ENCODE results near the gene COP1.

Gene COP1

DNA sequence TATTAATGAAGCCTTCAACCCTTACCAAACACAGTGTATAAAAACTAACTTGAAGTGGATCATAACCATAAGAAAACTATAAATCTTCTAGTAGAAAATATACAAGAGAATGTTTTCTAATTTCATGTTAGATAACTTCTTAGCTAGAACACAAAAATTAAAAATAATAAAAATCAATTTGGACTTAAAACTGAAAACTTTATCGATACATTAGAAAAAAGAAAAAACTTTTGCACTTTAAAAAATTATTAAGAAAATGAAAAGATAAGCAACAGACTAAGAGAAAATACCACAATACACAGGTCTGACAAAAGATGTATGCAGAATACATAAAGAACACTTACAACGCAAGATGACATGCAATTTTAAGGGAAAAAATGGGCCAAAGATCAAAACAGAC, 8.7 kb downstream of the COP1 start:
- DNase-seq = no peak

DNA sequence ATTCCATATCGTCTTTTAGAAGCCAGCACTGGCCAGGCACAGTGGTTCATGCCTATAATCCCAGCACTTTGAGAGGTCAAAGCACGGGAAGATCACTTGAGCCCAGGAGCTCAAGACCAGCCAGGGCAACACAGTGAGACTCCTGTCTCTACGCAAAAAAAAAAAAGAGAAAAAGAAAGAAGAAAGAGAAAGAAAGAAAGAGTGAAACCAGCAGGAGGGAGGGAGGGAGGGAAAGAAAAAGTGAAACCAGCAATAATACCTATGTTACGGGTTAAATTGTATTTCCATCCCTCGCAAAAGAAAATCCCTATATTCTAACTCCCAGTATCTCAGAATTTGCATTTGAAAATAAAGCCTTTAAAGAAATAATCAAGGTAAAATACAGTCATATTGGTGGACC, 10.4 kb downstream of the COP1 start:
- DNase-seq = no peak

DNA sequence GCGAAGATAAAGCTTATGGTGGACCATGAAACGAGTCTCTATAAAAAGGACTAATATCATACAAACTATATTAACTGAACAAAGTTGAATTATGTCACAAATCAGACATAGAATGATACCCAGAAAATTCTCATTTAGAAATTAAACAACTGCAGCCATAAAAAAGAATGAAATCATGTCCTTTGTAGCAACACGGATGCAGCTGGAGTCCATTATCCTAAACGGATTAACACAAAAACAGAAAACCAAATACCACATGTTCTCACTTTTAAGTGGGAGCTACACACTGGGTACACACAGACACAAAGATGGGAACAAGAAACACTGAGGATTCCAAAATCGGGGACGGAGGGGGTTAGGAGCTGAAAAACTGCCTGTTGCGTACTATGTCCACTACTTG, 11.5 kb downstream of the COP1 start:
- no peak for DNase-seq

DNA sequence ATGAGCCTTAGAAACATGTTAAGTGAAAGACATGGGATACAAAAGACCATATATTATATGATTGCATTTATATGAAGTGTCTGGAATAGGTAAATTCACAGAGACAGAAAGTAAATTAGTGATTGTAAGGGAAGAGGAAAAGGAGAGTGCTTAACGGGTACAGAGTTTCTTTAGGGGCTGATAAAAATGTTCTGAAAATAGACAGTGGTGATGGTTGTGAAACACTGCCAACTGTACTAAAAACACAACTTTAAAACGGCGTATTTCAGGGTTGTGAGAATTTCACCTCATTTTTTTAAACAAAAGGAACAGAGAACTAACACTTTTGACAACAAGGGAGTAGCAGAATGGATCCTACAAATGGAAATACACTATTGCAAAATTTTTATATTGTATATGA, 13.4 kb downstream of the COP1 start:
- DNase-seq = no peak

DNA sequence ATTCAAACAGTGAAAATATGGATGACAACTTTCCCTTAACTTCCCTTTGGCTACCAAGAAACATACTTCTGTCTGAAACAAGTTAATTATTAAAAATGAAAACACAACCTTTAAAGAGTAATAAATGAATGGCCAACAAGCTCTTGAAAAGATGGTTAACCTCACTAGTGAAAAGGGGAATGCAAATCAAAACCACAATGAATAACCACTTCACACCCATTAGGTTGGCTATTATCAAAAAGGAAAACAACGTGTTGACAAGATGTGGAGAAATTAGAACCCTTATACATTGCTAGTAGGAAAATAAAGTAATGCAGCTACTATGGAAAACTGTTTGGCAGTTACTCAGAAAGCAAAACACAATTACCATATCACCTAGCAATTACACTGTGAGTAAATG, 14.1 kb downstream of the COP1 start:
- no peak for DNase-seq

DNA sequence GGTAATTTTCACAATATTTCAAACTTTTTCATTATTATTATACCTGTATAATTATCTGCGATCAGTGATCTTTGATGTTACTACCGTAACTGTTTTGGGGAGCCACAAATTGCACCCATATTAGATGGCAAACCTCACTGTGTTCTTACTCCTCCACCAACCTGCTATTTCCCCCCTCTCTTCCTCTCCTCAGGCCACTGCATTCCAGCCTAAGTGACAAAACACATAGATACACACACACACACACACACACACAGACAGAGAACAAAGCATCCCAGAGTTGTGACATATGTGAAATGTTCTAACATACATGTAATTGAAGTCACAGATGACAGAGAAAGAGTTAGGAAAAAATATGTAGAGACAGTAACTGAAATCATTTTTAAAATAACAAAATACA, 18.5 kb downstream of the COP1 start:
- DNase-seq = no peak

DNA sequence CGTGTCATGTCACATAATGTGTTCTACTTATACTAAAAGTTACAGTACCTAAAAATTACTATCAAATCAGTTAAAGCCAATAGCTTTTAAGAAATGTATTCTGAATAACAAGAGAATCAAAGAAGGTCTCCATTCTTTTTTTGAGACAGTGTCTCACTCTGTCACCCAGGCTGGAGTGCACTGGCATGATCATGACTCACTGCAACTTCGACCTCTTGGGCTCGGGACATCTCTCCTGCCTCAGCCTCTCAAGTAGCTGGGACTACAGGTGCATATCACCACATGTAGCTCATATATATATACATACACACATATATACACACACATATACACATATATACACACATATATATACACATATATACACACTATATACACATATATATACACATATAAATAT, 20.1 kb downstream of the COP1 start:
- peak; percentile 6 for DNase-seq

DNA sequence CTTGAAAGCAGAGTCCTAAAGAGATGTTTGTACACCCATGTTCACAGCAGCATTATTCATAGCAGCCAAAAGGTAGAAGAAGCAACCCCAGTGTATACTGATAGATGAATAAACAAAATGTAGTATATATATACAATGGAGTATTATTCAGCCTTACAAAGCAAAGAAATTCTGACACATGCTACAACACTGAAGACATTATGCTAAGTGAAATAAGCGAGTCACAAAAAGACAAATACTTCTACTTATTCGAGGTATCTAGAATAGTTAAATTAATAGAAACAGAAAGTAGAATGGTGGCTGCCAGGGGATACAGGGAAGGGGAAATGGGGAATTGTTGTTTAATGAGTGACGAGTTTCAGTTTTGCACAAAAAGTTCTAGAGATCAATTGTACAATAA, 23.5 kb downstream of the COP1 start:
- DNase-seq = no peak

DNA sequence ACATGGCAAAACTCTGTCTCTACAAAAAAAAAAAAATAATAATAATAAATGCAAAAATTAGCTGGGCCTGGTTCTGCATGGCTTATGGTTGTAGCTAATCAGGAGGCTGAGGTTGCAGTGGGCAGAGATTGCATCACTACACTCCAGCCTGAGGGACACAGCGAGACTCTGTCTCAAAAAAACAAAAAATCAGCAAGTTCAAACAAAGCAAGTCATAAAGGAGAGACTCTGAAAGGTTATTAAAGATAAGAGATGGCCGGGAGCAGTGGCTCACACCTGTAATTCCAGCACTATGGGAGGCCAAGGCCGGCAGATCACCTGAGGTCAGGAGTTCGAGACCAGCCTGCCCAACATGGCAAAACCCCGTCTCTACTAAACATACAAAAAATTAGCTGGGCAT, 28.8 kb downstream of the COP1 start:
- no peak for DNase-seq

DNA sequence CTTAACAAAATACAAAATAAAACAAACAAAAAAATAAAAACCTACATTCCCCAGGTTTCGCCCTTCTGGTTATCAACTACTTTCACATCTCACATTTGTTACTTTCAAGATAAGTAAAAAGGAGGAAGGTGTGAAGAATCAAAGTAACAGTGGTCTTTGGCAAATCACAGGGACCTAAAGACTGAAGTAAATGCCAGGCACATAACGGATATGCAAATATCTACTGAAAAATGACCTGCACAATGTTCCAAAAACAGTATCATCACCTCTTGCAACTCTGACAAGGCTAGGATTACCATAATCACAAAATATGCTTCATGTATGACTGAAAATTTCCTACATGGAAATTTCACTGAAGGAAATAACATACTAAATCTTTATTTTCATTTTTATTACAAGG, 29.3 kb downstream of the COP1 start:
- no peak for DNase-seq

DNA sequence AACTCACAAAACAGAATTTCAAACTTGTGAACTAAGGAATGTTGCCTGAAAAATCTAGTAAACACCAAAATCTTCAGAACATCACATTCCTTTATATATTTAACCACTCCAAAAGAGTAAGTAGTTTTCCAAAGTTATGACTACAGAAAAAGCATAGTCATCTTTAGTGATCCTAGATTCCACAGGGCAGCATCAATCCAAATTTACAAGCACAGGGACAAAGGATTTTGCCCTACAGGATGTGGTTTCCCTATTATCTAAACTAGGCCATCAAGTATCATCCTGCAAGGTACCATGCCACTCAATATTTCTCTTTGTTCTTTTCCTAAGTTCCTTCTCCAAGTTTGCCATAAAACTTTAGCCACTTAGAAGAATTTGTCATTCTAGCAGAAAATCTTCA, 33.0 kb downstream of the COP1 start:
- peak; percentile 36 for DNase-seq

DNA sequence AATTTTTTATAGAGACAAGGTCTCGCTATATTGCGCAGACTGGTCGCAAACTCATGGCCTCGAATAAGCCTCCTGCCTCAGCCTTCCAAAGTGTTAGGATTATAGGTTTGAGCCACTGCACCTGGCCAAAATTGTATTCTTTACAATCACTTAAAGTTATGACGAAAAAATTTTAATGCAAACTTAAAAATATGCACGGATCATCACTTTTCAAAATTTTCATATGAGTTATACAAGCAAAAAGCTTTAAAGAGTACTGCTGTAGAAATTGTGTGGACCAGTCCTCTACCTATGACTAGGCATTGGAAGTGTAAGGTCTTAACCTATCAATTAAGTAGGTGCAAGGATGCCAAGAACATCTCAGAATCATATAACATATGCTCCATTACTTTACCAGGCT, 34.9 kb downstream of the COP1 start:
- no peak for DNase-seq

DNA sequence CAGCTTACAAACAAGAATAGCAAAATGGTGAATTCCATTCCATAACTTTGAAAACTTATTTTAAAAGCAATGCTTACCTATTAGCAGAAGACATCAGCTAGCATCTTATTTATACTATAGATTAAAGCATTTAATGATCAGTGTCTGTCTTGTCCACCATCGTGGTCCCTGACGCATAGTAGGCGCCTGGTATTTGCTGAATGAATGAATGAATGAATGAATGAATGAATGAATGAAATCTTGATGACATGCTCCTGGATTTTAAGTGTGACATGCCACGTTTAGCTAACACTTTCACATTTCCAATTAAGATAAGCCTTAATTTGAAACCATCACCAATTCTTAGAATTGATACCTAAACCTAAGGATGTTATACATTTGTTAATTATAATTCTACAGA, 39.9 kb downstream of the COP1 start:
- DNase-seq = no peak

DNA sequence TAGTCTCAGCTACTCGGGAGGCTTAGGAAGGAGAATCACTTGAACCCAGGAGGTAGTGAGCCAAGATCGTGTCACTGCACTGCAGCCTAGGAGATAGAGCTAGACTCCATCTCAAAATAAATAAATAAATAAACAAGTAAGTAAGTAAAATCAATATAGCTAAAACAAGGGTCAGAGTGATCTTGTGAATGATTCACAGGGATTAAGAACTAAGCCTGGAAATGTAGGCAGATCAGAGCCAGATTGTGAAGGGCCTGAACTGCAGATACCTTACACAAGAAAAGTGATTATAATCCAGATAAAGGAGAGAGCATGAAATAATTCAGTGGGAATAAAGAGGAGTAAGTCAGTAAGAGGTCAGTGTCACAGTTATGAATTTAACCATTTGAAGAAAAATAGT, 41.5 kb downstream of the COP1 start:
- no peak for DNase-seq

DNA sequence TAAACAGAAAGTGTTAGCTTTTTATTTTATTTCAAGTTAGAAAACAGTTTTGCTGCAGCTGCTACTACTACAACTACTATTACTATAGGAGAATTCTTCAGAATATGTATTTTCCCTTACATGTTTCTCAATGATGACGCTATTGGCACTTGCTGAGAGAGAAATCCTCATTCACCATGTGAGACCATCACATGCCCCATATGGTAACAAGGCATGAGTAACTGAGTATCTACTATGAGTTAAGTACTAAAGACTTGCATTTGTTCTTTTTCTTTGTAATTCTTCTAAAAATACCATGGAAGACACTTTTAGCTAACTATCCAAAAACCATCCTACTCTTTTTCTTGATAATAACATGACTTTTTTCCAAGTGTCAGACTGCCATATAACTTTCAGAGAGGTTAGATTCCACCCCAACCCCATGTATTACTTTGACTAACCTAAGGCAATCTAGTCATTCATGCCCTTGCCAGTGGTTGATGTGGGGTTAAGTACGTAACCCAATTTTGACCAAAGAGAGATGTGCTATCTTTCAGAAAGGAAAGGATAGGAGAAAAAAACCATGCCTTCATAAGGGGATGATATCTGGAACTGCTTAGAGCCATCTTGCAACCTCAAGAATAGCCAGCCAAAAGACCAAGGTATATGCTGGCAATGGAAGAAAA, 42.9 kb downstream of the COP1 start:
- no peak for DNase-seq

DNA sequence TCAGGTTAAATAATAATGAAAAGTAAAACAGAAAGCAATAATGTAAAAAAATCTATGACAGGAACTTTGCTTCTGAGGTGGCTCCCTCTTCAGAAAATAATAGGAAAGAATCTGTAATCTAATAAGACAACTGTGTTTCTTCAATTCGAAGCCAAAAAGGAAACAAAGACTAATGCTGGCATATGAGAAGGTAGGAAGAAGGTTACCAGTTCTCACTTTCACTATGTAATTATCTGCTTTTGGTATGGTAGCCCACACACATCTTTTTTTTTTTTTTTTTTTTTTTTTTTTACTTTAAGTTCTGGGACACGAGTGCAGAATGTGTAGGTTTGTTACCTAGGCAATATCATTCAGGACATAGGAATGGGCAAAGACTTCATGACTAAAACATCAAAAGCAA, 47.1 kb downstream of the COP1 start:
- DNase-seq = no peak

DNA sequence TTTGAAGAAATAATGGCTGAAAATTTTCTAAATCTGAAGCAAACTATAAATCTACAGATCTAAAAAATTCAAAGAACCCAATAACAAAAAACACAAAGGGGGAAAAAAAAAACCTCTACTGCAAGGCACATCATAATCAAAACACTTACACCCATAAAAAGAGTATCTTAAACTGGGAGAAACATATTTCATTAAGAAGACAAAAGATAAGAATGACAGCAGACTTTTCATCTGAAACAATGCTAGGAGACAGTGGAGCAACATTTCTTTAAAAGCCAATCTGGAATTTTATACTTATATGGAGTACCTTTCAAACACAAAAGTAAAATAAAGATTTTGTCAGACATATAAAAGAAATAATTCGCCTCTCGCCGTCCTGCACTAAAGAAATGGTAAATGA, 49.1 kb downstream of the COP1 start:
- DNase-seq = no peak

DNA sequence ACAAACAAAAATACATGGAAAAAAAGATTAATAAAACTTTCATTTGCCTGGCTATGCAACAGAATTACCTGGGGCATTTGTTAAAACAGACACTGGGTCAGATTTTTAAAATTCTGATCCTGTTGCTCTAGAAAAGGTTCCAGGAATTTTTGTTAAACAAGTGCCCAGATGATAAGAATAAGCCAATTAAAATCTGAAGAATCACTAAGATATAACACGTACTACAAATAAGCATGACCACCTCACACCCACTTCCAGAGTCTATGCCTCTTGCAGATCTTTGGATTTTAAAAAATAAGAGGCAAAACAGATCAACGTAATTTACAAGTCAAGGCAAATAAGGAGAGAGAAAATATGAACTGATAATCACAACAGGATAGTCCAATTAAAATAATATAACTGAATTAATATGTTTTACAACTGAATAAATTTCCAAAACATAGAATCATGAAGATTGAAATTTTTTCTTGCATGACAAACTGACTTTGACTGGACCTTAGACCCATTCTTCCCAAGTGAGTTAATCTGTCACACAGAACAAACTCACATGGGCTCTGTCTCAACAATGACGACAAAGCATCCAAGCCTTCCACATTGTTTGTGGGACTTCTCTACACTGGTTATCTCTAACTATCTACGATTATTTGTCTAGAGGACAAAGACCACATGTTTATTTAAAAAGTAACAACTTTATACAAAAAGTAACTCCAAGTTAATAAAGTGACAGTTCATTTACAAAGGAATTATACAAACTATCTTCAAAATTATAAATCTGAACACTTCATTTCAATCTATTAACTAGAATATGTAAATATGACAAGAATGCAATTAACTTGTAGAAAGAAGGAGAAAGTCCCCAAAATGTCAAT, 56.9 kb downstream of the COP1 start:
- DNase-seq = no peak

DNA sequence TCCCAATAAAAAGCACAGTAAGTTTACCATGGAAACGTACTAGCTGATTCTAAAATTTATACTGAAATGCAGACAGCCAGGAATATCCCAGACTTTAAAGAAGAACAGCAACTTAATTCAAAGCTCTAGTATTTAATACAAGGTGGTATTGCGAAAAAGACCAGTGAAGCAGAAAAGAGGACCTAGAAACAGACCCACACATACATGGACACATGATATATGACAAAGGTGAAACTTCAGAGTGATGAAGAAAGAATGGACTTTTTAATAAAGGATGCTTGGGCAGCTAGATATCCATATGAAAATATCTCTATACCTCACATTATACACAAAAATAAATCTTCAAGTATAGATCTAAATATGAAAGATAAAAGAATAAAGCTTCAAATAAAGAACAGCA, 62.6 kb downstream of the COP1 start:
- no peak for DNase-seq

DNA sequence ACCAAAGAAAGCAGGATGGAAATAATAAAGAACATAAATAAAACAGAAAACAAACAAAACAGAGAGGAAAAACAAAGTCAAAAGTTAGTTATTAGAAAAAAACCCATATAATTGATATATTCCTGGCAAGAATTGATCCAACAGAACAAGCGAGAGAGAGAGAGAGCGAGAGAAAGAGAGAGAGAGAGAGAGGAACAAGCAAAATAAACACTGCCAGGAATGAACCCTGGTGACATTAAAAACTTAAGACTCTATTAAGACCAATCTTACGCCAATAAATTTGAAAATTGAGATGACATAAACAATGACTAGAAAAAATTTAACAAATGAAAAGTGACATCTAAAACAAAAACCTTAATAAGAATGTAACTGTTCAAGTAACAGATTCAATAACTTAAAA, 64.1 kb downstream of the COP1 start:
- no peak for DNase-seq

DNA sequence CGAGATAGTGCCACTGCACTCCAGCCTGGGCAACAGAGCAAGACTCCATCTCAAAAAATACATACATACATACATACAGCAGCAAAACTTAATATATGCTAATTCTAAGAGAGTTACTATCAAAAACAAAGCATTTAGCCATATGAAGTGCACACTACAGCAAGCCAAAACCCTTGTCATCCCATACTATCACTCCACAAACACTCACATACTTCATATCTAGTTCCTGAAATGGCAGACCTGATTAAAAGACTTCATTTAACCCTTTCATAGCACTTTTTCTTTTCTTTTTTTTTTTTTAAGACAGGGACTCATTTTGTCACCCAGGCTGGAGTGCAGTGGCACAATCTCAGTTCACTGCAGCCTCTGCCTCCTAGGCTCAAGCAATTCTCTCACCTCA, 65.6 kb downstream of the COP1 start:
- DNase-seq = no peak

DNA sequence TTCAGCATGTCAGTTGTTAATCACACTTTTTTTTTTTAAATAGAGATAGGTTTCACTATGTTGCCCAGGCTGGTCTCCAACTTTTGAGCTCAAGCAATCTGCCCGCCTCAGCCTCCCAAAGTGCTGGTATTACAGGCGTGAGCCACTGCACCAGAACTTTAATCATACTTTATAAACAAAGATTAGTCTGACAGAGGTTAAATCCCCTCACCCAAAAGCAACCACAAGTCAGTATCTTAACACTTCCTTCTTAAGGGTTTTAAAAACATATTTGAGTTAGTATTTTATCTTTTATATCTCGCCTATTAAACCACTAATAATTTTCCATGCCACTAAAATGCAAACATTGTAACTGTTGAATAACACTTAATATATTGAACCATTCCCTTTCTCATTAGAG, 70.2 kb downstream of the COP1 start:
- DNase-seq = no peak

DNA sequence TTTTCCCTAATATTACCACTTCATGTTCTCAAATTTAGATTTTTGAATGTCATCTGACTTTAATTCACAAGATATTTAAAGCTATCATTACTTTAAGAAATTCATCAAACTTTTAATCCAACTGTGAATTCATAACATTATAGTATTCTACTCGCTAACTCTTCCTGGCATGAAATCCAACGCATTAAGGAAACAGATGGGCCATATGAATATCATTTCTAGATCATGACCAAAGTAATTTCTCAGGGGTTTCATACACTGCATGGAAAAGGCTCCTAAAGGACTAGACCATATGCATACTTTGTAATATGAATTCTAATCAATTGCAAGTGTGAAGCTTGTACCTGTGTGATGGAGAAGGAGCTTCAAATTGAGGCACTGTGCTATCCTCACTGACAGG, 72.4 kb downstream of the COP1 start:
- no peak for DNase-seq

DNA sequence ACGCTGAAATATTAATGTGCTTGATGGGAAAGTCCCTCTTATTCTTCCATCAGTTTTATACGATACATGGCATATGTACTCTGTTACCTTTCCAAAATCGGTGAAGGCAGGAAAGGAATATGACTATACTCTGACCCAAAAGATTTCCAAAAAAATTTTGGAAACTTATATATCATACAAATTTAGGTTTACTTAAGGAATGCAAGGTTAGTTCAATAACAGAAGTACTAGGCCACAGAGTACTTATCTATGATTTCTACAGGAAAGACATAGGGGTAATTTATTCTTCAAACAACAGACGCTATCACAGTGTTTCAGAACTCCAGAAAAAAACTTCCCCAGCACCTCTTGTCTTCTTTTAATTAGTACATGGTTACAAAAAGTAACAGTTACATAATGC, 84.8 kb downstream of the COP1 start:
- DNase-seq = no peak

DNA sequence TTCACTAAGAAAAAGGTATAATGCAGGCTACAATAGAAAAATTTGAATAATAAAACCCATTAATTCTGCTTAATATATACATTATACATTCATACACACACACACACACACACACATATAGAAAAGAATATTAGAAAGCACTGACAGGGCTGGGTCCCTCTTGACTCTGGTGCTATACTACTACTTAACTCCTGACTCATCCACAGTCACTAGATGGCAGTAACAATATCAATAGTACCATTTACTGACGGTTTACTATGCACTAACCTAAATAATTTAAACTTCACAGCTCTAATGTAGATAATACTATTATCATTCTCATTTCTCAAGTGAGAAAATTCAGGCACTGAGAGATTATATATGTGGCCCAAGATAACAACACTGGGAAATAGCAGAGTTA, 87.5 kb downstream of the COP1 start:
- DNase-seq = peak; percentile 6
